IPS-11a (cell line): ENCODE data around the gene BAHCC1.
"Not testable (repeated sequence)": the region's sequence is repeated elsewhere in the genome, so short reads cannot be mapped to it uniquely, and the experiment has no call there.

Experiments
- H3K4me3 ChIP-seq: one replicate; pipeline ENCODE4 v1.5.1; 2013; ENCODE audit warnings: low read depth, low read length, control low read depth

The BAHCC1 gene

DNA sequence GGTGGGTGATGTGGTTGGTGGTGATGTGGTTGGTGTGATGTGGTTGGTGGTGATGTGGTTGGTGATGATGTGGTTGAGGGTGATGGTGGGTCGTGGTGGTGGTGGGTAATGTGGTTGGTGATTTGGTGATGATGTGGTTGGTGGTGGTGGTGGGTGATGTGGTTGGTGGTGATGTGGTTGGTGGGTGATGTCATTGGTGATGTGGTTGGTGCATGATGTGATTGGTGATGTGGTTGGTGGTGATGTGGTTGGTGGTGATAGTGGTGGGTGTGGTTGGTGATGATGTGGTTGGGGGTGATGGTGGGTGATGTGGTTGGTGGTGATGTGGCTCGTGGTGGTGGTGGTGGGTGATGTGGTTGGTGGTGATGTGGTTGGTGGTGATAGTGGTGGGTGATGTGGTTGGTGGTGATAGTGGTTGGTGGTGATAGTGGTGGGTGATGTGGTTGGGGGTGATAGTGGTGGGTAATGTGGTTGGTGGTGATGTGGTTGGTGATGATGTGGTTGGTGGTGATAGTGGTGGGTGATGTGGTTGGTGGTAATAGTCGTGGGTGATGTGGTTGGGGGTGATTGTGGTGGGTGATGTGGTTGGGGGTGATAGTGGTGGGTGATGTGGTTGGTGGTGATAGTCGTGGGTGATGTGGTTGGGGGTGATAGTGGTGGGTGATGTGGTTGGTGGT is 30.6 kb downstream of the BAHCC1 start:
- H3K4me3 ChIP-seq: not testable (repeated sequence)

DNA sequence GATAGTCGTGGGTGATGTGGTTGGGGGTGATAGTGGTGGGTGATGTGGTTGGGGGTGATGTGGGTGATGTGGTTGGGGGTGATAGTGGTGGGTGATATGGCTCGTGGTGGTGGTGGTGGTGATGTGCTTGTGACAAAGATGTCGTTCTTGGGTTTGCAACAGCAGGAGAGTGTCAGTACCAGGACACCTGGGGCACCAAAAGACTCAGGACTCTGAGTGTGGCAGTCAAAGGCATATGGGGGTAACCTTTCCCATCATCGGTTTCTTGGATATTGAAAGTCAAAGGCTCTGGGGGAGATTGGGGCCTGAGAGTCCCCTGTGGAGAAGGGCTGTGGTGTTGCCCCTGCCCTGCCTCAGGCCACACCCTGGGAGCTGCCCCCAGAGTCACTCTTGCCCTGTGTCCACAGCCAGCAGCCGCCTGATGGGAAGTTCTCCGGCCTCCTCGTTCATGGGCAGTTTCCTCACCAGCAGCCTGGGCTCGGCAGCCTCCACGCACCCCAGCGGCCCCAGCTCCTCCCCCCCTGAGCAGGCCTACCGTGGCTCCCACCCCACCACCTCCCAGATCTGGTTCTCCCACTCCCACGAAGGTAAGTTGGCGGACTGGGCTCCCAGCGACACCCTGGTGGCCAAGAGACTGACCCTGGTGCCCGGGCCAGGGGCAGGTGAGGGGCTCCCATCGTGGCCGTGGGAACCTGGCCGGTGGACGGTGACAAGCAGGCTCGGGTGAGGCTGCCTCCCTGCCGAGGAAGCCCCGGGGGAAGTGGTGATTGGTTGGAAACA is 31.3 kb downstream of the BAHCC1 start:
- no peak overlapping the region for H3K4me3 ChIP-seq

DNA sequence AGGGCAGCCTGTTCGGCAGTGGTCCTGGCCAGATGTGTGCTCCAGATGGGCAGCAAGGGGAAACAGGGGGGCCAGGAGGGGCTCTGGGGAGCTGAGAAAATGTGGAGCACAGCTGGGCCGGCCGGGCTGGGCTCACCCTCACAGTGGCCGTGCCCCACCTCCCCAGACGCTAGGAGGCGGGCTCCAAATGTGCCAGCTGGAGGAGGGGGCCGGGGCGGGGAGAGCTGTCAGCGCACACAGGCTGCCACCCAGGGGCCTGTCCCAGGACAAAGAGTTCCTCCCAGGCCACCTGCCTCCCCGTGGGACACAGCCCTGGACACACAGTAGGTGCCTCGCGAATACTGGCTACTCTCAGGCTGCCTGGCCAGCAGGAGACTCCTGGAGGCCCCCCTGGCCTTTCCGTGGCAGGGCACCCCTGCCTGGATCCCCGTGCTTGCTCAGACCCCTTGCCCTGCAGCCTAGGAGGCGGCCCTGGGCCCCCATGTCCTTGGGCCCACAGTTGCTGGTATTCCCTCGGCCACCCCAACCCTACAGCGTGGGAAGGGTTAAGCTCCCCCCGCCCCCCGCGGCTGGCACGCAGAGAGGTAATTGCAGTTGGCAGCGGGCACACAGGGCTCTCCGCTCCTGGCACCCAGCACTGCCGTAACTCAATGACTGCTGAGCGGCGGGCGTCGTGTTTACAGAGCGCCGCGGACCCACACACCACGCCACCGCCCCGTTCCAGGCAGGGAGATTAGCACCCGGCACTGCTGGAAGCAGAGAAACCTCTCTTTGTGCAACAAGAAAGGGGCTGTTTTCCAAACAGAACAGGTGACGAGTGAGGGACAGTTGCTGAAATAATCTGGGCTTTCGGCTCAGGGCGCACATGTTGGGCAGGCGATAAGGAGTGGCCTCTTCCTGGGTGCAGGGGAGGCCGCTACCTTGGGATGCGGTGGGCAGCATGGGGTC is 32.2 kb downstream of the BAHCC1 start:
- H3K4me3 ChIP-seq: no peak overlapping the region

GRCh38 chr17:81428121-81428515 is 32.9 kb downstream of the BAHCC1 start:
- H3K4me3 ChIP-seq: no peak overlapping the region

DNA sequence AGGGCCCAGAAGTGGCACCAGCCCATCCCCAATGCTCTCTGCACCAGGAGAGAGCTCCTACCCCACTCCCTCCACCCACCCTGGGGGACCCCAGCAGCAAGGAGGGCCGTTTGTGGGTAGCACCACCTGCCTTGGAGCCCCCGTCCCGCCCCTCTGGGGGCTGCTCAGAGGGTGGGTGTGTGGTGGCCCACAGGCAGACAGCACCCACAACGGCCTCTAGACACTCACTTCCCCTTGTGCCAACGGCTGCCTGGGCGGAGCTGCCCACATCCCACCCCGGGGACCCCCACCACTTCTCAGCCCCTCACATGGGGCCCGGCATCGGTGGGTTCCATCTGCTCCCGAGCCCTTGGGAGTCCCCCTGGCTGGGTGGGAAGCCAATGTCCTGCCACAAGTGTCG is 33.3 kb downstream of the BAHCC1 start:
- no peak overlapping the region for H3K4me3 ChIP-seq

DNA sequence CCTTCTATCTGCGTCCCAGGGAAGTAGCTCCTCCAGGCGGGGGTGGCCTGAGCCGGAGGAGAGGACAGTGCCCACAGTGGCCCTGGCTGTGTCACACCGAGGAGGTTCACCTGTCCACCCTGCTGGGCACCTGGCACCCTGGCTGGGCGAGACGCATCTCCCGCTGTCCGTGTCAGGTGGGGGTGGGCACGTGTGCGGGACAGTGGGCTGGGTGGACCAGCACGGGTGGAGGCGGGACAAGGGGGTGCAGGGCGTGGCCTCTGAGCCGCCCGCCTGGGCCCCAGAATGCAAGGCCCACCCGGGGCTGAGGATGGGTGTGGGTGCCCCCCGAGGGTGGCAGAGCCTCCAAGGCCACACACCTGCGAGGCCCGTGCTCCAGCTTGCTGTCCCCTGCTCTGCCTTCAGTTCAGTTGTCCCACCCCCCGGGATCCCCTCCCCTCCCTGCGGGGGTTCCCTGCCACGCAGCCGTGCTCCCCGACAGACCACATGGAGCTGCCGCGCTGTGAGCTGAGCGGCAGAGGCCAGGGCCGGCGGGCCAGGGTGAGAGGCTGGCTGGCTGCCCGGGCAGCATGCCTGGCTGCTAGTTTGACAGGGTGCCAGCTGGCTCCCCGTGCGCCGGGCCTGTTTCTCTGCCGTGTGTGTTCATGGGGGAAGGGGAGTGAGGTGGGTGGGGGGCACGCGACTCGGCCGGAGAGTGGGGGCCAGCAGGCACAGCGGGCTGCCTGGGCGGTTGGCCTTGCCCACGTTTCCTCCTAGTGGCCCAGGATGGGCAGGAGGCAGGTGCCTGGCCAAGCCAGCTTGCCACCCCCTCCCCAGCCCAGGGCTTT is 33.9 kb downstream of the BAHCC1 start:
- no peak overlapping the region for H3K4me3 ChIP-seq

DNA sequence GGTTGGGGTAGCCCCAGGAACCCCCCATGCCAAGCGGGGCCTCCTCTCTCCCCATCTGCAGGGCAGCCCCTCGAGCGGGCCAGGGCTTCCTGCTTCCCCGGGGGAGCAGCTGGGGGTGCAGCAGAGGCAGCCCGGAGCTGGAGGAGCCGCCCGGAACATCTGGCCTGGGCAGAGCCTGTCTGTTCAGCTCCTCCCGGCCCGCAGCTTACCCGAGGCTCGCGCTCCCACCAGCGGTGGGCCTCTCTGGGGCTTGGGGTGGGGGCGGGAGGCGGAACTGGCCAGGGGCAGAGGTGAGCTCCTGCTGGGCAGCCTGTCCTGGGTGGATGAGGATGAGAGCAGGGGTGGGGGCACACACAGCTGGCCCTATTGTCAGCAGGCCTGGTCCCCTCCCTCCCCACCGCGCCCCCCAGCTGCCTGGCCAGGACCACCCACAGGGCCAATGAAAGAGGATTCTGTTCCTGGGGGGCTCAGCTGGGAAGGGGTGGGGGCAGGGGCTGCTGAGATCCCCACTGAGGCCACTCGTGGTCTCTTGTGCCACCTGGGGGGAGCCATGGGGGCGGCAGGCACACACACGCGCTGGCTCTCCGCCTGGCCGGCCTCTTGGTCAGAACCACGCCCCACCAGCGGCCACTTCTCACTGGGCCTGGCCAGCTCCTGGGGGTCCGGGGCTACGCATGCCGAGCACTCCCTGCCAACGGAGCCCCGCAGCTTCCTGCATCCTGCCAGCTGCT is 34.7 kb downstream of the BAHCC1 start:
- H3K4me3 ChIP-seq: no peak overlapping the region

DNA sequence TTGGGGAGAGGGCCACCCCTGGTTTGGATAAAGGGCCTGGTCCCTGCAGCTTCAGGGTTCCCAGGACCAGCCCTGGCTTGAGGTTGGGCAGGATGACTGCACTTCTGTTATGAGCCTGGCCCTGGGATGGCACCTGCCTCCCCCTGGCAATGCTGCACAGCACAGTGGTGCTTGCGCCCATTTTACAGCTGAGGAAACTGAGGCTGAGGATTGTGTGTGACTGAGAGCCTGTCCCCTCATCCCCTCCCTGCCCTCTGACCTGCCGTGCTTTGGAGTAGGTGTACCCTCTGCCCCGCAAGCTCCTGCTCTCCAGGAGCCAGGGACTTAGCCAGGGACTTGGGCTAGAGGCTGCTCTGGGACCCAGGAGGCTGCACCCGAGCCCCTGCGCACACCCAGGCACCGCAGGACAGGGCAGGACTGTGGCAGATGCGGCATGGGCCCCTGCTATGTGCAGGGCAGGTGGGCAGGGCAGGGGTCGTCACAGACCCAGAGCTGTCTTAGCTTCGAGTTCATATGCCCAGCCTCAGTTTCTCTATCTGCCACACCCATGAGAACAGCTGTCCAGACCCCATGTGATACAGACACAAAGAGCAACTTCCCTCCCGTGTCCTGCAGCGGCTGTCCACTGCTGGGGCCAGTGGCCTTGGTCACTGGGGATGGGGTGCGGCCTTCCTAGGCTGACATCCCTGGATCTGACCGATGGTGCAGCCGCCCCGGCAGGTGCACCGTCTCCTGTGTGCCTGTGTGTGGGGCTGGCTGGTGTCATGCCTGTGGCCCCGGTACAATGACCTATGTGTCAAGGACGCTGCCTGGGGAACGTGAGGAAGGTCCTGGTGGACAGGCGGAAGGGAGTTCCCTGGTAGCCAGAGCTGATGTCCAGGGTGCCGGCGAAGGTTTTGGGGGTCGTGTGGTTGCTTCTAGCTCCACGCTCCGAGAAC is 36.6 kb downstream of the BAHCC1 start:
- H3K4me3 ChIP-seq: no peak overlapping the region

DNA sequence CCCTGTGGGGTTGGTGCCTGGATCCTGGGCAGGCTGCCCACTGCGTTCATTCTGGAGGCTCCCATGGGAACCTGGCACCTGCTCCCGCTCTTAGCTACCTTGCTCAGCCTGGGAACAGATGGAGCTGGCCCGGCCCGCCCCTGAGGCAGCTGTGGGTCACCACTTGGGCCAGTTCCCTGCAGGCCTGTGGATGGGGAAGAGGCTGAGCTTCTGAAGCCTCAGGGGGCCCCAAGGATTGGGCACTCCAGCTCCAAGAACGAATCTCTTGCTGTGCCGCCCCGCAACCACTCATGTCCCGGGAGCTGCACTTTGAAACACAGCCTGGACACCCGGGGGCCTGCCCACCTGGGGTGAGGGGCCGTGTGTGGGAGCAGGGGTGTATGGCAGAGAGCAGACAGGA is 37.7 kb downstream of the BAHCC1 start:
- no peak overlapping the region for H3K4me3 ChIP-seq

DNA sequence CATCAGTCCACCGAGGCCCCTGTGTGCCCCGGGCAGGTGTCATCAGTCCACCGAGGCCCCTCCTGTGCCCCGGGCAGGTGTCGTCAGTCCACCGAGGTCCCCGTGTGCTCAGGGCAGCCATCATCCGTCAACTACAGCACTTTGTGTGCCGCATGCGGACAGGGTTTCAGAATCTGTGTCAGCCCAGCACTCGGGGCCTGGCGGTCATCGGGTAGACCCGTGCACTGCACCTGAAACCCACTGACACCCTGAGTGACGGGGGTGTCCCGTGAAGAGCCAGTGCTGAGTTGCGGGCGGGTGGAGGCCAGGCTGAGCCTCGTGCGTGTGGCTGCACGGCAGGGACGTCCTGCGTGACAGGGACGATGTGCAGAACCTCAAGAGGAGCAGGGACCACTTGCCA is 38.4 kb downstream of the BAHCC1 start:
- no peak overlapping the region for H3K4me3 ChIP-seq

DNA sequence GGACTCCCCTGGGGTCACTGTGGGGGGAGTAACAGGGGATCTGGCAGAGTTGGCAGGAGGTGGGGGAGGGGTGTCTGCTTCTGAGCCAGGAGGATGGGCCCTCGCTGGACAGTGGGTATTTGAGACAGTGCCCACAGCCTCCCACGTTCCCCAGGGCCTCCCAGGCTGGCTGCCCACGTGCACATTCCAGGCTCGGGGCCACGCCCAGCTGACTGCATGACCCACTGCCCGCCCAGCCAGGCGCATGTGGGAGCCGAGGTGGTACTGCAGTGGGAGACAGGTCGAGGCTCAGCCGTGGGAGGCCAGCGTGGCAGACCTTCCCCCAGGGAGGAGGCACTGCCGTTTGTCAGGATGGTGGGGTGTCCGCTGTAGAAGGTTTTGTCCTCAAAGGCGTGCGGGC is 38.8 kb downstream of the BAHCC1 start:
- no peak overlapping the region for H3K4me3 ChIP-seq

DNA sequence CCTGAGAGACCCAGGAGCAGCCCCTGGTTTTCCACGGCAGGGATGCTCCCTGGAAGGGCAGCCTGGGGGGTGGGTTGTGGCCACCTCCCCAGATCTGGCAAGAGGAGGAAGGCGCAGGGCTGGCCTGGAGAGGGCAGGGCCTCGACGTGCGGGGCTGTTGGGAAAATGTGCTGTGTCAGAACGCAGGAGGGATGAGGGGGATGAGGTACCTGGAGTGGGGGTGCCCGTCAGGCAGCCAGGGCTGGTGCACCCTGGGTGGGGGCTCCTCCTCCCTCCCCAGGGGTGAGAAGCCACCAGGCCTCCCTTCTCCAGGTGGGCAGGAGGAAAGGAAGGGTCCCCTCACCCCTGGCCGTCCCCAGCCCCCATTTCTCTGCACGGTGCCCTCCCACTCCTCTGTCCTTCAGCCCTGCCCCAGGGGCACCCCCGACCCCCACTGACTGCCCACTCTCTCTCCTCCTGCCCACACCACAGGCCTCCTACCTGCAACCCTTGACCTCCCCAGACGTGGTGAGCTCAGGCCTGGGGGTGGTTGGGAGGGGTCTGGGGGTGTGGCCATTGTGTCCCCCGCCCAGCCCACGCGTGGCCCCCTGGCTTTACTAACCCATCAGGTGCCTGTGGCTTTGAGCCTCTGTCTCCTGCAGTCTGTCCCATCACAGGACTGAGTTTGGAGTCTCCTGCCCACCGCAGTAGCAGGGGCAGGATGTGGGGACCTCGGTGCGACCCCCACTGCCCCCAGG is 39.6 kb downstream of the BAHCC1 start:
- H3K4me3 ChIP-seq: no peak overlapping the region

DNA sequence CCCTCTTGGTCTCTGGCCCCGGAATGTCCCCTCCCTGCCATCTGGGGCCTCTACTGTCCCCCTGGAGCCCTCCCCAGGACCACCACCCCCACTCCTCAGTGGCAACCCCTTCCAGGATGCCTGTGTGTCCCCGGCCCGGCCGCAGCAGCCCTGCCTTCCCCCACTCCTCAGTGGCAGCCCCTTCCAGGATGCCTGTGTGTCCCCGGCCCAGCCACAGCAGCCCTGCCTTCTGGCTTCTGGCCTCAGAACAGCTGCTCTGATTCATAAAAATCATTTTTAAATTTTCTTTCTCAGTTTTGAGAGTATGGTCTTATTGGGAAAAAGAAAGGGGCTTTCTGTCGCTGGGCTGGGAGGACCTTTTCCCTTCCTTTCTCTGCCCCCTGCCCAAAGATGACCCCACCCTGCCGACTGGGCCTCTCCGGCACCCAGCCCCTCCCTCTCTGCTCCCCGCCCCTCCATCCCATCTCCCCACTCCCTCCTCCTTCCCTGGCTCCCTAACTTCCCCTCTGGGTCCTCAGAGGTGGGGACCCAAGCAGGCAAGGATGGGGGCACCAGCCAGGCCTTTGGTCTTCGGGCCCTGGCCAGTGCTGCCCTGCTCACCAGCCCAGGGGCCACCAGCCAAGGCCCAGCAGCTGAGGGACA is 40.5 kb downstream of the BAHCC1 start:
- no peak overlapping the region for H3K4me3 ChIP-seq

DNA sequence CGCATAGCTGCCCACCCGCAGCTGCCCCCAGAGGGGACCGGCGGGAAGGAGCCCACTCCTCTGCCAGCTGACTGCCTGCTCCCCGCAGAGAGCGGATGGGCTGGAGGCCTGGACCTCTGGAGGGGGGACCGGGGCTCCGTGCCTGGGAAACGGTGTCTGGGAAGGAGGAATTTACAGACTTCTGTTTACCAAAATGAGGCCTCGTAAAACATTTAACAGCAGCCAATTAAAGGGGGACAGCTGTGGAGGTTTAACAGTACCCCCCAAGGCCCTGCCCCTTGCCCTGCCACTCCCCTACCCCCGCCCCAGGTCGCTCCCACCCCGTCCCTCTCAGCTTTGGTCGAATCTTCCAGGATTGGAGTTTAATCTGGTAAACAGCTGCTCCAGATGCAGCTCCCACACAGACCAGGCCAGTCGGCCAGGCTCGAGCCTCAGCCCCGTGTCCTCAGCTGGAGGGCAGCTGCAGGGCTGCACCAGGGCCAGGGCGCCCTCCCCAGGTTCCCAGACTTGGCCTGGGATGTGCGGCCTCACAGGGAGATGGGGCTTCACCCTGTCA is 41.1 kb downstream of the BAHCC1 start:
- H3K4me3 ChIP-seq: no peak overlapping the region

DNA sequence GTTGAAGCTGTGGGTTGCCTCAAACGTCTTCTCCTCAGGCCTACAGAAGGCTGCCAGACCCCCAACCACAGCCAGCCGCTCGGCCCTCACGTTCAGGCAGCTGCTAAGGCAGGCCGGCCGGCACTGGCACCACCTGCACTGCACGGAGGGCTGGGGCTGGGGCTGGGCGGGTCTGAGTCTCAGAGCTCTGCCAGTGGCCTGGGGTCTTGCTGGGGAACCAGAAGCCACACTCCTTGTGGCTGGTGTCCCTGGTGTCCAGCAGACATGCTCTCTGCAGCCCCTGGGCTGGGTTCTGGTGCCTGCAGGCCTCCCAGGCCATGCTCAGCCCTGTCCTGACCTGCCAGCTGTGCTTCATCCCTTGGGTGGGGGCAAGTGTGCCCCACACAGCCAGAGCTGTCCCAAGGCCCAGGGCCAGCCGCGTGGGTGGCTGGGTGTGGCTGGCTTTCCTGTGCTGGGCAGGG is 42.0 kb downstream of the BAHCC1 start:
- H3K4me3 ChIP-seq: no peak overlapping the region

DNA sequence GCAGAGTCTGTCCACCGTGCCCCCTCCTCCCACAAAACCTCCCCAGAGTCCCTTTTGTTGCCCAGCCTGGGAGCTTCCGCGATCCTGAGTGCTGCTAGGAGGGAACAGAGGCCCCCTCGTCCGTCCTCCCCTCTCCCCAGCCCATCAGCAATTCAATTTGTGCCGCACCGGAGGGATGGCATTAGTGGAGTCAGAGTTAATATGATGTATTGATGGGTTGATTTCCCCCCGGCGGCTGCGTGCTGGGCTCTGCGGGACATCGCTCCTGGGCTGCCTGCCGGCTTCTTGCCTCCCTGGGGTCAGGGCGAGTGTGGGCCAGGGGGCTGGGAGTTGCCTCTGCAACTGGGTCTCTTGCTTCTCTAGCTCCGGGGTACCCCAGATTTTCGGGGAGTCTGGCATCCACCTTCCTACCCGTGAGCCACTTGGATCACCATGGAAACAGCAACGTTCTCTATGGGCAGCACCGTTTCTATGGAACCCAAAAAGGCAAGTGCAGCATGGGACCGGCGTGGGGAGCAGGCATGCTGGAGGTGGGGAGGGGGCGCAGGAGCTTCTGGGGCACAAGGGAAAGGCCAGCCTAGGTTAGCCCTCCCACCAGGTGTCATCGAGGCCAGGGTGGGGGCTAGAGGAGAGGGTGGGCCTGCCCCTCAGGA is 42.9 kb downstream of the BAHCC1 start:
- H3K4me3 ChIP-seq: no peak overlapping the region

- no peak overlapping the region for H3K4me3 ChIP-seq
These were observed 43.4 kb downstream of the BAHCC1 start for GRCh38 chr17:81438688-81439087.
